ENCODE data around the gene KRT13. TPM values are rescaled to one million over a fixed set of nuclear protein-coding genes. Genes with fewer than 3 reads are reported as not detected.

KRT13 gene
- total RNA-seq, 1 donor, result 0.73 TPM

- no peak overlapping the region for H3K4me3 ChIP-seq (ENCODE audit: low read length)
- no peaks in the 10 kb centered on the region for H3K9me3 ChIP-seq (ENCODE audit: low read depth, low read length)
- H3K4me1 ChIP-seq (ENCODE audit: insufficient read depth, low read length), result peaks cover 10% of the 10 kb centered on the region
- H3K27me3 ChIP-seq (ENCODE audit: insufficient read depth, low read length), result peaks cover 55% of the 10 kb centered on the region
Observed at GRCh38 chr17:41530062-41531048, 24.9 kb upstream of the KRT13 start.

GRCh38 chr17:41529491-41529915, 24.1 kb upstream of the KRT13 start:
- Histone ChIP-seq H3K9me3 (ENCODE audit: low read depth, low read length) (no peaks in the 10 kb centered on the region), H3K4me3 (ENCODE audit: low read length) (no peak overlapping the region), H3K27me3 (ENCODE audit: insufficient read depth, low read length) (peaks cover 55% of the 10 kb centered on the region), H3K4me1 (ENCODE audit: insufficient read depth, low read length) (peaks cover 10% of the 10 kb centered on the region)

- no peak overlapping the region for H3K4me3 ChIP-seq (ENCODE audit: low read length)
- H3K27me3 ChIP-seq (ENCODE audit: insufficient read depth, low read length), result peaks cover 55% of the 10 kb centered on the region
- no peaks in the 10 kb centered on the region for H3K9me3 ChIP-seq (ENCODE audit: low read depth, low read length)
- H3K4me1 ChIP-seq (ENCODE audit: insufficient read depth, low read length), result peaks cover 10% of the 10 kb centered on the region
Observed at GRCh38 chr17:41528959-41529353, 23.5 kb upstream of the KRT13 start.

GRCh38 chr17:41527063-41528023, 21.9 kb upstream of the KRT13 start:
- H3K4me1 ChIP-seq (ENCODE audit: insufficient read depth, low read length), result peaks cover 10% of the 10 kb centered on the region
- peaks cover 52% of the 10 kb centered on the region for H3K27me3 ChIP-seq (ENCODE audit: insufficient read depth, low read length)
- no peaks in the 10 kb centered on the region for H3K9me3 ChIP-seq (ENCODE audit: low read depth, low read length)
- no peak overlapping the region for H3K4me3 ChIP-seq (ENCODE audit: low read length)

- Histone ChIP-seq H3K9me3 (ENCODE audit: low read depth, low read length) (no peaks in the 10 kb centered on the region), H3K27me3 (ENCODE audit: insufficient read depth, low read length) (peaks cover 30% of the 10 kb centered on the region), H3K4me1 (ENCODE audit: insufficient read depth, low read length) (peaks cover 16% of the 10 kb centered on the region), H3K4me3 (ENCODE audit: low read length) (no peak overlapping the region)
Observed at GRCh38 chr17:41524261-41524660, 18.8 kb upstream of the KRT13 start.

- H3K4me1 ChIP-seq (ENCODE audit: insufficient read depth, low read length), result peaks cover 16% of the 10 kb centered on the region
- no peak overlapping the region for H3K4me3 ChIP-seq (ENCODE audit: low read length)
- peaks cover 25% of the 10 kb centered on the region for H3K27me3 ChIP-seq (ENCODE audit: insufficient read depth, low read length)
- H3K9me3 ChIP-seq (ENCODE audit: low read depth, low read length), result no peaks in the 10 kb centered on the region
Observed at GRCh38 chr17:41523787-41524186, 18.4 kb upstream of the KRT13 start.

GRCh38 chr17:41523225-41523593, 17.8 kb upstream of the KRT13 start:
- Histone ChIP-seq H3K4me3 (ENCODE audit: low read length) (no peak overlapping the region), H3K9me3 (ENCODE audit: low read depth, low read length) (no peaks in the 10 kb centered on the region), H3K4me1 (ENCODE audit: insufficient read depth, low read length) (peaks cover 13% of the 10 kb centered on the region), H3K27me3 (ENCODE audit: insufficient read depth, low read length) (peaks cover 20% of the 10 kb centered on the region)

GRCh38 chr17:41522301-41523224, 17.2 kb upstream of the KRT13 start:
- Histone ChIP-seq H3K27me3 (ENCODE audit: insufficient read depth, low read length) (peaks cover 14% of the 10 kb centered on the region), H3K4me3 (ENCODE audit: low read length) (no peak overlapping the region), H3K9me3 (ENCODE audit: low read depth, low read length) (no peaks in the 10 kb centered on the region), H3K4me1 (ENCODE audit: insufficient read depth, low read length) (peaks cover 7% of the 10 kb centered on the region)

GRCh38 chr17:41521574-41522261, 16.3 kb upstream of the KRT13 start:
- H3K27me3 ChIP-seq (ENCODE audit: insufficient read depth, low read length), result peaks cover 6% of the 10 kb centered on the region
- no peak overlapping the region for H3K4me3 ChIP-seq (ENCODE audit: low read length)
- no peaks in the 10 kb centered on the region for H3K9me3 ChIP-seq (ENCODE audit: low read depth, low read length)
- H3K4me1 ChIP-seq (ENCODE audit: insufficient read depth, low read length), result peaks cover 6% of the 10 kb centered on the region

GRCh38 chr17:41520821-41521521, 15.6 kb upstream of the KRT13 start:
- no peaks in the 10 kb centered on the region for H3K27me3 ChIP-seq (ENCODE audit: insufficient read depth, low read length)
- H3K4me3 ChIP-seq (ENCODE audit: low read length), result no peak overlapping the region
- H3K9me3 ChIP-seq (ENCODE audit: low read depth, low read length), result no peaks in the 10 kb centered on the region
- H3K4me1 ChIP-seq (ENCODE audit: insufficient read depth, low read length), result peaks cover 6% of the 10 kb centered on the region

GRCh38 chr17:41519501-41520224, 14.3 kb upstream of the KRT13 start:
- peaks cover 6% of the 10 kb centered on the region for H3K4me1 ChIP-seq (ENCODE audit: insufficient read depth, low read length)
- H3K9me3 ChIP-seq (ENCODE audit: low read depth, low read length), result no peaks in the 10 kb centered on the region
- no peaks in the 10 kb centered on the region for H3K27me3 ChIP-seq (ENCODE audit: insufficient read depth, low read length)
- H3K4me3 ChIP-seq (ENCODE audit: low read length), result no peak overlapping the region

- Histone ChIP-seq H3K27me3 (ENCODE audit: insufficient read depth, low read length) (no peaks in the 10 kb centered on the region), H3K4me3 (ENCODE audit: low read length) (no peak within 1 kb of the TSS), H3K9me3 (ENCODE audit: low read depth, low read length) (no peaks in the 10 kb centered on the region), H3K4me1 (ENCODE audit: insufficient read depth, low read length) (peaks cover 6% of the 10 kb centered on the region)
Observed at GRCh38 chr17:41518789-41519449, 13.5 kb upstream of the KRT13 start, which contains the start of gene KRT15. KRT15 (minus strand) TSS chr17:41518890; CDS start chr17:41518827, 63 bp downstream.
